GM21515 (cell line): Measurements from ENCODE around the gene ABCE1.

Experiments
- ATAC-seq: cut with Tn5 transposase; IDR thresholded peaks from one replicate; pipeline ENCODE4 v1.9.1; 2021; ENCODE audit not compliant: unreplicated experiment

ABCE1 gene

DNA sequence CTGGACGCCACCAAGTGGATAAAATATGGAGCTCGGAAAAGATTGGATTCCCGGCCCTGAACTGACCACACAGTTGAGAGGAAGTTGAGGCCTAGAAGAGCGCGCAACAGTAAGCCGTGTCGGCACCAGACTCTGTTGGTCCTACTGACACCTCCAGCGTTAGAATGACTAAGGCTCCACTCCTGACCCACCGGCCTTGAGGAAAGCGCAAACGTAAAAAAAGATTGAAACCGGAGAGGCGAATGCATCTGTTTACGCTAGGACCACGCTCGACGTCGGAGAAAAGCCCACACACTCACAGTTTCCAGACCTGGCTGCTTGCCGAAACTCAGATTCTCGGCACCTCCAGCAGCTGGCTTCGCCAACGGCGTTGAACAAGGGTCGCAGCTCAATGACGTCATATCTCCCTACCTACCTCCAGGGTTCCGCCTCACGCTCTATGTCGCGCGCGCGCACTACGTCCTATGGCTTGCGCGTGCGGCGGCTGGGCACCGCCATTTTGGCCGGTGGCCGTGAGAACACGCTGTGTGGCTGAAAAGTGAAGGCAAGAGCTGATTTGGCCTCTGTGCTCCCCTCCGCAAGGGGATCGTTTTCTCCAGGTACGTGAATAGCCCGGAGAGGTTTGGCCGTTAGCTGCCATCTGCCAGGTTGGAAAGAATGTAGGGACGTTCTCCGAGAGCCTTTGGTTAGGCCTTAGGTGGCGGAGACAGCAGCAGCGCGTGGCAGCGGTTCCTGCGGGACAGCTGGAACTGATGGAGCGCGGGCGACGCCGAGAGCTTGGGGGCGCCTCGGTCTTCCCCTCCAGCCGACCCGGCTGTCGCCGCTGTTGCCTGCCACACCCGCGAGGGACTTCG is at the start of gene ABCE1, which contains the start of gene ANAPC10:
Gene ABCE1, plus strand, starts transcription at position 491 of the 854 bp plus-strand sequence. CDS start 6,102 bp downstream, outside the sequence.
Gene ANAPC10, minus strand, starts transcription at position 376 of the 854 bp plus-strand sequence. CDS start 2,097 bp downstream, outside the sequence.
- peak; percentile 80 for ATAC-seq

DNA sequence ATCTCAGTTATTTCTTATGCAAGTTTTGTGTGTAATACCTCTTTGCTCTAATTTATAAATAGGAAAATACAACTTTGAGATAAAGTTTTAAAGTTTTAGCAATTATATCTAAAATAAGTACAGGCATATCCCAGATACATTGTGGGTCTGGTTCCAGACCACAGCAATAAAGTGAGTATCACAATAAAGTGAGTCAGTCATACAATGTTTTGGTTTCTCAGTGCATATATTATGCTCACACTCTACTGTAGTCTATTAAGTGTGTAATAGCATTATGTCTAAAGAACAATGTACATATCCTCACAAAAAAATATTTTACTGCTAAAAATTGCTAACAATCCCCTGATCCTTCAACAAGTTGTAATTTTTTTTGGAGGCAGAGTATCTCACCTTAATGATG is 49.3 kb upstream of the ABCE1 start:
- no peak for ATAC-seq

DNA sequence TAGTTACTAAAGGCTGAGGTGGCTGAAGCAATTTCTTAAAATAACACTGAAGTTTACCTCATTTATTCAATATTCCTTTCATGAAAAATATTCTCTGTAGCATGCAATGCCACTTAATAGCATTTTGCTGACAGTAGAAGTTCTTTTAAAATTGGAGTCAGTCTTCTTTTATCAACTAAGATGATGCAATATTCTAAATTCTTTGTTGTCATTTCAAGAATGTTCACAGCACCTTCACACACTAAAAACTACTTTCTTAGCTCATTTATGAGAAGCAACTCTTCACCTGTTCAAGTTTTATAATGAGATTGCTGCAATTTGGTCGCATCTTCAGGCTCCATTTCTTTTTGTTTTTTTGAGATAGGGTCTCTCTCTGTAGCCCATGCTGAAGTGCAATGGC is 48.9 kb upstream of the ABCE1 start:
- no peak for ATAC-seq

DNA sequence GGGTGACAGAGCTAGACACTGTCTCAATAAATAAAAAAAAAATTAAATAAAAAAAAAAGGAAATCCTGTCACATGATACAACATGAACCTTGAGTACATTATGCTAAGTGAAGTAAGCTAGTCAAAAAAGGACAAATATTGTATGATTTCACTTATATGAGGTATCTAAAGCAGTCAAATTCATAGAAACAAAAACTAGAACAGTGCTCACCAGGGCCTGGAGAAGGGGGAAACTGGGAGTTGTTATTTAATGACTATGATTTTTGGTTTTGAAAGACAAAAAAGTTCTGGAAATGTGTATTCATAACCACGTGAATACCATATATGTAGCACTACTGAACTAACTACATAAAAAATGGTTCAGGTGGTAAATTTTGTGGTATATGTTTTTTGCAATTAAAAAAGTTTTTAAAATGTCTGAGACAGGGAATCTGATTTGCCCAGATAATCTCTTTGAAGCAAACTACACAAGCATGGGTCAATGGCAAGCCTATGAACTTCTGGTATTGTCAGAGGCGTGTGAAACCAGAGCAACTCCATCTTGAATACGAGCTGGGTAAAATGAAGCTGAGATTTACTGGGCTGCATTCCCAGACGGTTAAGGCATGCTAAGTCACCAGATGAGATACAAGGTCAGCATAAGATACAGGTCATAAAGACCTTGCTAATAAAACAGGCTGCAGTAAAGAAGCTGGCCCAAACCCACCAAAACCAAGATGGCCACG is 42.4 kb upstream of the ABCE1 start:
- no peak for ATAC-seq

DNA sequence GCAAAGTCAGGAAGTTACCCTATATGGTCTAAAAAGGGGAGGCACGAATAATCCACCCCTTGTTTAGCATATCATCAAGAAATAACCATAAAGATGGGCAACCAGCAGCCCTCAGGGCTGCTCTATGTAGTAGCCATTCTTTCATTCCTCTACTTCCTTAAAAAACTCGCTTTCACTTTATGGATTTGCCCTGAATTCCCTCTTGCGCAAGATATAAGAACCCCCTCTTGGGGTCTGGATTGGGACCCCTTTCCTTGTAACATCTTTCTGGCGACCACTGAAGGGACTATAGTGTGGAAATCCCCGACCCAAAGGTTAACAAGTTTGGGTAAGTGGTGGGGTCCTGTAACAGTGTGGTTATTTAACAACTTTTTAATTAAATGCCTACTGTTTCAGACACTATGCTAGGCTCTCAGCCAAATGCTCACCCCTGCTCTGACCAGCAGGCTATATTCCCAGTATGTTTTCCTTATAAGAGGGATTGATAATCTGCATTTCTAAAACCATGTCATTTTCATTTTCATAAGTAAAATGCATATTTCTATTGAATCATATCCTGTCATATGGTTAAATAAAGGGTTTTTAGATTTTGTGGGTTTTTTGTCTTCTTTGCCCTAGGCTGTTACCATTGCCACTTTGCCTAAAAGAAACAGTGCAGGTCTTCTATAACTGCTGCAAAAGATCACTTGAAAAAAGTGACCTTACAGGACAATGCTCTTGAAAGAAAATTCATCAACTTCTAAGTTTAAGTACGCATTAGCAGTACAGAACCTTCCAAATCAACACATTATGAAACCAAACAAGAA is 41.6 kb upstream of the ABCE1 start:
- no peak for ATAC-seq

DNA sequence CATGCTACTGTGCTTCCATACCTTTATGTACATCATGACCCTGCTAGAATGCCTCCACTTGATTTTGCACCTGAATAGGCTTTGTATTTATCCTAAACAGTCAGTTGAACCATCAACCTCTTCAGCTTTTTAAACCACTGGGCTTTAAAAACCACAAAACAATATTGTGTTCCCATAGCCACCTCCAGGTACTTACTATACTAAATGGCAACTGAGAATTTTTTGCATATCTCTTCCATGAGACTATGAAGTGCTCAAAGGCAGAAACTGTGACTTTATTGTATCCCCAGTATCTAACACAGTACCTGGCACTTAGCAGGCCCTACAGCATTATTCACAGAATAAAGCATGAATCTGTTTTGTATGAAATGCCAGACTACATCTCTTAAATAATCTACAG is 39.9 kb upstream of the ABCE1 start:
- ATAC-seq = no peak

DNA sequence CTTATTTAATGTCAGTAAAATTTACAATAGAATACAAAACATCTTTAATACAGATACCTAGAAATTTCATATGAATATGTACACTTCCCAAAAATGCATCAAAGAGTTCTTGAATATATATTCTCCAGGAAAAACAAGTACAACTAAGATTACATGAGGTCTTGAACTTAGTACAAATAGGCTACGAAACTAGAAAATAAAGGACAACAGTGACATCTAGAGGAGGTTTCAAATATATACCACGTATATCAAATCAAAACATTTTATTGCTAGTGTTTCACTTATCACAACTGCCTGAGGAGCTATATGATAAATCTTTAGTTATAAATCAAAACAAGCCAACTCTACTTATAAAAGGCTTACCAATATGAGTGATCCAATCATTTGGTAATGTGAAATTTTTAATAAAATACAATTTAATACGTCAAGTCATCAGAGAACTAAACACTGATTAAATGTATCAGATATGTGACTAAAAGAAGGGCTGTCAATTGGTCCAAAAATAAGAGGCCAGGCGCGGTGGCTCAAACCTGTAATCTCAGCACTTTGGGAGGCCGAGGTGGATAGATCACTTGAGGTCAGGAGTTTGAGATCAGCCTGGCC is 36.7 kb upstream of the ABCE1 start:
- peak; percentile 74 for ATAC-seq

DNA sequence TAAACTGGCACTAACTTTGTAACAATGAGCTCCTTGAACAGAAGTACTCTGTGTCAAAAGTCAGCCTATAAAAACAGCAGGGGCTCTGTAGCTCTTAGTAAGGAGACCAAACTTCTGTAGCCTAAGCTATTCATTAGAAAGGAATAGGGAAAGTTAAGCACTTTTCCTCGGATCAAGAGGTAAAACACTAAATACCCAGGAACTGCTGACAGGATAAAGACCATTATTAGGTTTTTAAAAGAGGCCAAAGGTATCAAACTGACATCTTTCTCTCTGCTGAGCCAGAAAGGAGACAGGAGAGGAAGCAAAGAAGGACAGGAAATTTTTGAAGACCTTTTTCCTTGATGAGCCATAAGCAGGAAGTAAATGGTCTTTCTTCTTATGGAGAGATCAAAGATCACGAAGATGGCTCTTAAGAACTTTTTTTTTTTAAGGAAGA is 32.0 kb upstream of the ABCE1 start:
- ATAC-seq = no peak

DNA sequence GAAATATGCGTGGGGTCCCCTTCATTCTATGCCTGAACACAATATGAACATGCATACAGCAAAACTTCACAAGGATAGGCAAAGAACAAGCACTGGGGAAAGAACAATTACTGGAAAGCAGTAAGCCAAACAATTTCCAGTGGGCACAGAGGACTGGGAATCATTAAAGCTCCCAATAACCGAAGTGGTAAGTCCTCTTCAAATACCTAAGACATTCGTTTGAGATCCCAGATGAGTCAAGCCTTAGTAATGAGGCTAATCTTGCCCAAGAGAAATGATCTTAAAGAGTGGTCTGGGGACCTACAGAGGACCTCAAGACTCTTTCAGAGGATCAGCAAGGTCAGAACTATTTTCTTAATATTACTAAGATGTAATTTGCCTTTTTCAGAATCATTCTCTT is 28.8 kb upstream of the ABCE1 start:
- no peak for ATAC-seq

DNA sequence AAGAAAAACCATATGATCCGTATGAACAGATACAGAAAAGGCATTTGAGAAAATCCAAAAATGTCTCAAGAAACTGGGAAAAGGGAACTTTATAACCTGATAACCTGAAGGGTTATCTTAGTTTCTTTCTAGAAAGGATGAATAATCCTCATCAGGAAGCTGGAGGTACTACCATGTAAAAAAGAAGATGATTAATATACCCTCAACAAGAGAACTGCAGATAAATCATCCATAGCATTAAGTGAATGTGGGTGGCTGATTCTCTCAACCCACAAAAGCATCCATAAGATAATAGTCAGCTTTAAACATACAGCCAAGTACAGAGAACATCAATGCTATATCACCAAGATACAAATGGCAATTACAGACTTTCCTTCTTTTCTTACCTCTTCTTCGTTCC is 26.6 kb upstream of the ABCE1 start:
- no peak for ATAC-seq

DNA sequence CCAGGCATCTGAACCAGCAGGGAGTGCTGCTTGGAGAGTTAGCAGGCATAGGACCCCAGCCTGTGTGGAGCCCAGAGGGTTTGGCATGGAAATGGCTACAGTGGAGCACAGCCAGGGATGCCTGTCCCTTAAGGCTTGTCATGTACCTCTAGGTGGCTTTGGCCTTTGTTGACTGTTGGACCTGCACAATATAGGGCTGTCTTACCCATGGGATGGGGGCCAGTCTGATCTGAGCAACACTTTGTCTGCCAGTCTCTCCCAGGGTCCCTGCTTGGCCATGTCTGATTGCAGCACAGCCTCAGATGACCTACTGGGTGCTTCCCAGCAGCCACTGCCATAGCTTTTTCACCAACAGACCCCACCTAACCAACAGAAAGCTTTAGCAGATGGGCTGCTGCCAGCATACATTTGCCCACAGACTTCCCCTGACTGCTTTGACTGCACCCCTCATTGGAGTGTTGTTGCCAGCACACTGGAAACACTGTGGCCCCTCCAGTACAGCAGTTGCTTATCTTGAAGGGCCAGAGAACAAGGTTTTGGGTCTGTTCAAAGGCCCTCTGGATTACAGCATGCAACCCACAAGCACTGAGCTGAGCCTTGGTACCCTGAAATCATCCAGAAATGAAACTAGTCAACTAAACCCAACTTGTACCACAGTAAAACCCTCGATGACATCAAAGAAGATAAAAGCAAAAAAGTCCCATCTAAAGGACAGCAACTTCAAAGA is 22.2 kb upstream of the ABCE1 start:
- ATAC-seq = no peak

DNA sequence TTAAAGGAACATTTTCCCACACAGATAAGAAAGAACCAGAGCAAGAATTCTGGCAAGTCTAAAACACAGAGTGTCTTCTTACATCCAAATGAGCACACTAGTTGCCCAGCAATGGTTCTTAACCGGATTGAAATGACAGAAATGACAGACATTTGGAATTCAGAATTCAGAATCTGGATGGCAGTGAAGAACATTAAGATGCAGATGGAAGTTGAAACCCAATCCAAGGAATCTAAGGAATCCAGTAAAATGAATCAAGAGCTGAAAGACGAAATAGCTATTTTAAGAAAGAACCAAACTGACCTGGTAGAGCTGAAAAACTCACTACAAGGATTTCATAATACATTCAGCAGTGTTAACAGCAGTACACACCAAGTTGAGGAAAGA is 21.6 kb upstream of the ABCE1 start:
- no peak for ATAC-seq

DNA sequence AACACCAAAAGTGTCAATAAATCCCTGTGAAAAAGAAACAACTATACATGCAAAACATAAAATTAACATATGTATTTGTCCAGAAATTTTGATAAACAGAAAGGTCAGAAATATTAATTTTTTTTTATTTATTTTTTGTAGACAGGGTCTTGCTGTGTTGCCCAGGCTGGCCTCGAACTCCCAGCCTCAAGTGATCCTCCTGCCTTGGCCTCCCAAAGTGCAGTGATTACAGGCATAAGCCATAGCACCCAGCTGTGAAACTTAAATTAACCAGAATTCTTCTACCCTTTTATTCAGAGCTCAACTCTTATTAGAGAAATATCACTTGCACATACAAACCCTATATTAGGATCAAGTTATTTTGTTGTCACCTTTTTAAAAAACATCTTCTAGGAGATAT is 16.4 kb upstream of the ABCE1 start:
- no peak for ATAC-seq

DNA sequence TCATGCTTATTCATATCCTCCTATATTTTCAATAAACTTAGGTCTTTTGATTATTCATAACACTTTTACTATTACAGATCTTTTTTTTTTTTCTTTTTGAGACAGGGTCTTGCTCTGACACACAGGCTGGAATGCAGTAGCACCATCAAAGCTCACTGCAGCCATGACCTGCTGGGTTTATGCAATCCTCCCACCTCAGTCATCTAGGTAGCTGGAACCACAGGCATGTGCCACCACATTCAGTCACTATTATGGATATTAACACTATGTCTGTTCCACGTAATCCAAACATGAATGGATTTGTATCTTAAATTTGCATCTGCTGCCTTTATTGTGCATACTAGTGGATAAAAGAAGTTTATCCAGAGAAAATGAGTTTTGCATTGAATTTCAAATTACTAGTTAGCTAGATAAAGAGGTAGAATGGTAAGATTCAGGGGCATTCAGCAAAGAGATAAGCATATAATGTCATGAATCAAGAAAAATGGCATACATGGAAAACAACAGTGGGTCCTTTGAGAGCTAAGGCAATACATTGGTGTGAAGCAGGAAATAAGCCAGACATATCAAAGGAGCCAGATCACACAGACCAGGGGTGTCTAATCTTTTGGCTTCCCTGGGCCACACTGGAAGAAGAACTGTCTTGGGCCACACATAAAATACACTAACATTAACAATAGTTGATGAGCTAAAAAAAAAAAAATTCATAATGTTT is 14.1 kb upstream of the ABCE1 start:
- ATAC-seq = no peak

DNA sequence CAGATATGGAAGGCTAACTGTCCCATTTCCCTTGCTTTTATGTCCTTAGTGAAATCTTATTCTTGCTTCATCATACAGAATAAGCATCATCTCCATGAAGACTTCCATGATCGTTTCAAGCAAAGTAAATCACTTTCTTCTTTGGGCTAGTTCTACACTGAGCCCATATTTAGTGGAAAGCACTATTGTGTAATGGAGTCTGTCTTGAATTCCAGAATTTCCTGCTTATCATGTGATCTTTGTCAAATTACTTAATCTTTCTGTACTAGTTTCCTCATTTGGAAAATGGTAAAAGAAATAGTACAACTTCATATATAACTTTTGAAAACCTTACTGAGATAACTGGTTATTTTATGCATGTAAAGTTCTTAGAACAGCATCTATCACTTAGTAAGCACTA is 7.7 kb upstream of the ABCE1 start:
- no peak for ATAC-seq

DNA sequence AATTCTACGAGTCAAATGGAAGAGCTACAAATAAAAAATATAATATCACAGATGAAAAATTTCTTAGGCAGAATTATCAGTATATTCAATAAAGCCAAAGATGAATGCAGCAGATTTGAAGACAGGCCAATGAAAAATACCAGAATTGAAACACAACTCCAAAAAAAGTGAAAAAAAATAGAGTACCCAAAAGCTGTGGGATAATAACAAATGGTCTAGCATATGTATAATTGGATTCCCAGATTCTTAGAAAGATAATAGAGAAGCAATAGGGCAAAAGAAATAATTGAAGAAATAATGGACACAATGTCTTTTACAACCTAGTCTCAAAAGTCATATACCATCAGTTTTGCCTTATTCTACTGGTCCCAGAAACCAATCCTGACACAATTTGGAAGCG is 4.5 kb upstream of the ABCE1 start:
- no peak for ATAC-seq

DNA sequence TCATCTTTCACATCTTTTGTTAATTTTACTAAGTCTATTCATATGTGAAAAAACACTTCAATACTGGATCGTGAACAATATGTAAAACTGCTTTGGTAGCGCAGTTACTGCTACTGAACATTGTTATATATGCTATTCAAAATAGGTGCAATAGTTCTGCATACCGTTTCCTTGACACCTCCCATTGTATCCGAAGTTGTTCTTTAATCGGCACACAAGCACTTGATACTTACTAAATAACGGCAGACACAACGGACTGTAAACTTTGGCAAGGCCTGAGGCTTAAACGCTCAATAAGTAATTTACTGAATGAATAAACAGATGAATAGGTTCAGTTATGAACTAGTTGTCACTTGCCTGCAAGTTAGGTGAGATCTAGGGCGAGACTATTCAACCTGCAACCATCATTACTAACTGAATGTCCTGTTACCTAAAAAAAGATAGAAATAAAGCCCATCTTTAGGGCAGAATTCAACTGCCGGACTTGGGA is 735 bp upstream of the ABCE1 start:
- peak; percentile 0 for ATAC-seq

DNA sequence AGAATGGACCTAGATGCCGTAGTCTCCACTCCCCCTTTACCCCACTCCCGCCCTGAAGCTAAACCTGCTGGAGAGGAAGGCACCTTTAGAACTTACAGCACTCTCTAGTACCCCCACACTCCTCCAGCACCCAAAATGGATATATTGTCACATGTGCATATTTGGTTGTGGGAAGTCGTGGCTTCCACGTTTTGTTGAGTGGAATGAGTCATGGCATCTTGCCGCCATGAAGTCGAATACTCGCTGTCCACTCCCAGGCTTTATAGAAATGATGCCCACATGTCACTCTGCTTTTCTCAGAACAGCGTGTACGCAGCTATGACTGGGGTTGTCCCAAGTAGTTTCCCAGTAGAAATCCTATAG is 545 bp downstream of the ABCE1 start:
- peak; percentile 14 for ATAC-seq

DNA sequence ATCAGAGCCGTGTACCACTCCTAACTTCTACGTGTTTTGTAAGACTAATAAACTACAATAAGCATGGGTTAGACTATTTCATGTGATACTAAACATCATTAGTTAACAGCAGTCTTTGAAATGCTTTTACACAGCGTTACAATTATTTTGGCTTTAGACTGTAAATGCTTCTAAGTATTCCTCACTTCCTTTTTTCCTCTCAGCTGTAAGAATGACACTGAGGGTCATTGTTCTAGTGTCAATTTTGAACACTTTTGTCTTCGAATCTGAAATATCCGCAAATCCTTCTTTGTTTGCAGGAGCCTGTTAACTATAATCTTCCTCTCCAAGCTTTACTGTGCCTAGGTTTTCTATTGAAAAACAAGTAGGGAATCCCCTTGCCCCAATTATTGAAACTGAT is 1.5 kb downstream of the ABCE1 start:
- ATAC-seq = no peak

DNA sequence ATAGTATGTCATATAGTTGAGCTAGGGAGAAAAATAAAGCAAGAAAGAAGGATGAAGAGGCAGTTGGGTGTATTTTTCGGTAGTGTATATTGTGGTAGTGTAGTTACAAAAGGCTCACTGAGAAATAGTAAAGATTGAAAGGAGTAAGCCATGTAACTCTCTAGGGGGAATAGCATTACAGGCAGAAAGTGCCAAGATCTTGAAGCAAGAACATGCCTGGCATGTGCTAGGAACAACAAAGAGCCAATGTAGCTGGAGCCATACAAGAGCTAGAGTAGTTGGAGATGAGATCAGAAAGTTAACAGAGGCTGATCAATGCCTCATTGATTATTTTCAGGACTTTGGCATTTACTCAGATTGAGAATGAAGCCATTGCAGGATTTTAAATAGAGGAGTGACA is 3.0 kb downstream of the ABCE1 start:
- ATAC-seq = no peak
